H1 (cell line): ENCODE measurements around the gene SLAIN2. TPM values are rescaled to one million over a fixed set of nuclear protein-coding genes. Genes with fewer than 3 reads are reported as not detected.

Experiments
- CTCF ChIA-PET: fragments of 300-600 bp; sonication (Branson Sonifier 250); formaldehyde crosslinking; loops from one replicate; lab custom pipeline; 2021; ENCODE audit not compliant: partially characterized antibody; lab: Charles Lee
- POLR2A ChIA-PET: fragments of 300-600 bp; sonication (Branson Sonifier 250); formaldehyde crosslinking; loops from one replicate; lab custom pipeline; 2021; ENCODE audit warnings: inconsistent platforms; ENCODE audit not compliant: partially characterized antibody; lab: Charles Lee
- DNase-seq, 2 experiments: peaks; one replicate each; pipeline versions ENCODE4 v3.0.0 to v3.0.0-alpha.2; 2010 to 2022; ENCODE audit warnings: low spot score in 2 of 2, low read depth in 1 of 2, mixed read lengths in 1 of 2
- FAIRE-seq: peaks from 2 replicates; lab custom pipeline; 2011; peaks lifted over from hg19 to GRCh38; lab: Jason Lieb, UNC
- H2AFZ ChIP-seq: 2 replicates; pipeline ENCODE4 v1.8.1; 2012; ENCODE audit warnings: low read length, inconsistent platforms
- H2AK5ac ChIP-seq: 2 replicates; pipeline ENCODE4 v1.6.1; 2013; ENCODE audit warnings: low read depth, low read length
- H2BK120ac ChIP-seq: replicated peaks from 2 replicates; pipeline ENCODE3; 2013; ENCODE audit warnings: low read depth, low read length, inconsistent platforms
- H2BK12ac ChIP-seq: 2 replicates; pipeline ENCODE4 v1.6.1; 2013; ENCODE audit warnings: low read depth, low read length
- H2BK15ac ChIP-seq: 2 replicates; pipeline ENCODE4 v1.6.1; 2013; ENCODE audit warnings: low read length
- H2BK20ac ChIP-seq: 2 replicates; pipeline ENCODE4 v1.6.1; 2013; ENCODE audit warnings: low read length
- H2BK5ac ChIP-seq: 2 replicates; pipeline ENCODE4 v1.6.1; 2013; ENCODE audit warnings: low read depth, low read length
- H3K14ac ChIP-seq: 2 replicates; pipeline ENCODE4 v1.6.1; 2013; ENCODE audit warnings: inconsistent platforms; ENCODE audit not compliant: insufficient read length
- H3K18ac ChIP-seq: 2 replicates; pipeline ENCODE4 v1.6.1; 2013; ENCODE audit warnings: low read length; ENCODE audit errors: extremely low read depth
- H3K23ac ChIP-seq: 2 replicates; pipeline ENCODE4 v1.6.1; 2013; ENCODE audit warnings: inconsistent platforms; ENCODE audit not compliant: insufficient read length
- H3K23me2 ChIP-seq: 2 replicates; pipeline ENCODE4 v1.6.1; 2013; ENCODE audit warnings: low read depth, low read length
- H3K27ac ChIP-seq: 2 replicates; pipeline ENCODE4 v1.6.1; 2011; ENCODE audit warnings: low read depth, low read length, inconsistent platforms
- H3K27me3 ChIP-seq, 4 experiments: replicated peaks in 1 of 4; 1 replicate in 1 of 4; 2 replicates in 3 of 4; pipeline versions ENCODE4 v1.6.1 to v1.8.1; 2011 to 2013; ENCODE audit warnings: low read length in 3 of 4, mild to moderate bottlenecking in 3 of 4, inconsistent platforms in 2 of 4, mixed read lengths in 2 of 4, moderate library complexity in 1 of 4; ENCODE audit not compliant: control insufficient read depth in 3 of 4, insufficient read depth in 3 of 4; ENCODE audit errors: extremely low read depth in 1 of 4
- H3K36me3 ChIP-seq, 4 experiments: 2 replicates each; pipeline versions ENCODE4 v1.6.1 to v1.8.1; 2011 to 2013; ENCODE audit warnings: mild to moderate bottlenecking in 4 of 4, low read length in 3 of 4, moderate library complexity in 2 of 4, control low read depth in 1 of 4, inconsistent platforms in 1 of 4; ENCODE audit not compliant: insufficient read depth in 4 of 4, control insufficient read depth in 2 of 4
- H3K4ac ChIP-seq: replicated peaks from 2 replicates; pipeline ENCODE3; 2013; ENCODE audit warnings: low read length, low read depth, mixed read lengths, inconsistent platforms; ENCODE audit not compliant: insufficient read length
- H3K4me1 ChIP-seq, 4 experiments: replicated peaks in 1 of 4; 1 replicate in 1 of 4; 2 replicates in 3 of 4; pipeline versions ENCODE4 v1.6.1 to v1.8.1; 2011 to 2013; ENCODE audit warnings: low read length in 3 of 4, inconsistent platforms in 2 of 4, mixed read lengths in 1 of 4; ENCODE audit not compliant: insufficient read depth in 4 of 4, control insufficient read depth in 3 of 4
- H3K4me2 ChIP-seq, 2 experiments: 2 replicates each; pipeline versions ENCODE4 v1.6.1 to v1.8.1; 2011 to 2013; ENCODE audit warnings: low read depth in 2 of 2, low read length in 2 of 2, control low read depth in 1 of 2, inconsistent platforms in 1 of 2, mild to moderate bottlenecking in 1 of 2; ENCODE audit not compliant: insufficient read depth in 1 of 2
- H3K4me3 ChIP-seq, 4 experiments: fragments of 200-600, 300-600 bp in 1 of 4; sonication (generic), shearing (Covaris generic), sonication (Bioruptor Twin) in 1 of 4; 2 replicates each; pipeline versions ENCODE4 v1.5.1 to v1.8.1; 2011 to 2016; ENCODE audit warnings: low read length in 4 of 4, low read depth in 3 of 4, control low read depth in 2 of 4, inconsistent platforms in 2 of 4, mild to moderate bottlenecking in 2 of 4, mixed read lengths in 1 of 4, moderate library complexity in 1 of 4; ENCODE audit not compliant: insufficient read depth in 2 of 4; ENCODE audit errors: extremely low read depth in 1 of 4
- H3K56ac ChIP-seq: replicated peaks from 2 replicates; pipeline ENCODE3; 2013; ENCODE audit warnings: low read depth, mild to moderate bottlenecking, mixed read lengths, low read length, inconsistent platforms; ENCODE audit not compliant: insufficient read length
- H3K79me1 ChIP-seq: 2 replicates; pipeline ENCODE4 v1.6.1; 2013; ENCODE audit warnings: low read depth, low read length, control low read depth
- H3K79me2 ChIP-seq, 2 experiments: 2 replicates each; pipeline versions ENCODE4 v1.6.1 to v1.8.1; 2012 to 2013; ENCODE audit warnings: low read length in 2 of 2, mild to moderate bottlenecking in 2 of 2, inconsistent platforms in 1 of 2; ENCODE audit not compliant: insufficient read depth in 2 of 2, control insufficient read depth in 1 of 2
- H3K9ac ChIP-seq, 4 experiments: replicated peaks in 1 of 4; 1 replicate in 1 of 4; 2 replicates in 3 of 4; pipeline versions ENCODE4 v1.6.1 to v1.8.1; 2011 to 2013; ENCODE audit warnings: low read depth in 3 of 4, low read length in 3 of 4, control low read depth in 2 of 4, mild to moderate bottlenecking in 2 of 4, moderate library complexity in 2 of 4, inconsistent platforms in 1 of 4; ENCODE audit errors: extremely low read depth in 1 of 4
- H3K9me3 ChIP-seq, 2 experiments: 2 replicates each; pipeline versions ENCODE4 v1.6.1 to v1.8.1; 2012 to 2013; ENCODE audit warnings: mild to moderate bottlenecking in 2 of 2, moderate library complexity in 2 of 2, control low read depth in 1 of 2, inconsistent platforms in 1 of 2, low read depth in 1 of 2, low read length in 1 of 2, mixed read lengths in 1 of 2; ENCODE audit not compliant: insufficient read depth in 2 of 2
- H4K20me1 ChIP-seq, 2 experiments: replicated peaks in 1 of 2; 2 replicates each; pipeline versions ENCODE3 to v1.8.1; 2011 to 2013; ENCODE audit warnings: inconsistent platforms in 2 of 2, low read length in 2 of 2, mild to moderate bottlenecking in 1 of 2; ENCODE audit not compliant: insufficient read depth in 2 of 2, control insufficient read depth in 1 of 2
- H4K5ac ChIP-seq: 2 replicates; pipeline ENCODE4 v1.6.1; 2013; ENCODE audit warnings: low read length, low read depth, mixed read lengths, inconsistent platforms; ENCODE audit not compliant: insufficient read length
- H4K8ac ChIP-seq: 2 replicates; pipeline ENCODE4 v1.8.0; 2013; ENCODE audit warnings: mild to moderate bottlenecking, moderate library complexity, low read length, inconsistent platforms; ENCODE audit not compliant: insufficient read depth; ENCODE audit errors: extremely low read depth
- H4K91ac ChIP-seq: replicated peaks from 2 replicates; pipeline ENCODE3; 2013; ENCODE audit warnings: low read length, mixed read lengths, inconsistent platforms; ENCODE audit not compliant: insufficient read length
- RFX5 ChIP-seq: IDR thresholded peaks from 2 replicates; pipeline ENCODE4 v1.6.1; 2011; ENCODE audit warnings: low read depth, low read length, improper control_type of control experiment, borderline replicate concordance
- WGBS, 2 experiments: shearing (Covaris generic) in 1 of 2; methylation state at CpG; one replicate each; pipeline versions ENCODE4 v1.1.6 to v1.1.7; 2013 to 2015; ENCODE audit warnings: low lambda C conversion rate in 2 of 2, mixed read lengths in 2 of 2, inconsistent platforms in 1 of 2, low coverage in 1 of 2, missing lambda C conversion rate in 1 of 2; ENCODE audit not compliant: insufficient replicate concordance in 2 of 2, insufficient coverage in 1 of 2, insufficient read length in 1 of 2; ENCODE audit errors: extremely low coverage in 1 of 2, missing lambda C conversion rate in 1 of 2; 5-methylcytosine and 5-hydroxymethylcytosine counted together
- polyA plus RNA-seq, 7 experiments: library from polyadenylated mRNA; depleted of rRNA in 3 of 7; stranded (reverse) in 5 of 7; unstranded in 2 of 7; fragments of >200 nt in 5 of 7; fragments of 200-250 nt in 2 of 7; gene quantifications; 1 replicate in 5 of 7; 2 replicates in 1 of 7; 4 replicates in 1 of 7; pipeline versions ENCODE4 v1.2.1 to v1.2.3, GENCODE V29; 2011 to 2013; ENCODE audit warnings: missing spikeins in 2 of 7, mixed read lengths in 2 of 7
- total RNA-seq: library from RNA; stranded (reverse); fragmentation: NEBNext Ultra II Directional; extraction: Animal tissue kit (Norgen Biotek cat#: 25700); gene quantifications from 2 replicates; pipeline ENCODE4 v1.2.1, GENCODE V29; 2021
- TF ChIP-seq, protein P1 (sequence below), 3 experiments: IDR thresholded peaks; 1 replicate in 2 of 3; 2 replicates in 1 of 3; pipeline versions ENCODE4 v1.5.1 to v1.6.1; 2011; ENCODE audit warnings: low read length in 3 of 3, mild to moderate bottlenecking in 3 of 3, inconsistent platforms in 2 of 3, low read depth in 1 of 3, moderate library complexity in 1 of 3; ENCODE audit not compliant: insufficient read depth in 1 of 3; ENCODE audit errors: control extremely low read depth in 1 of 3
- TF ChIP-seq, protein P2 (sequence below): IDR thresholded peaks from 2 replicates; pipeline ENCODE4 v1.6.1; 2012; ENCODE audit warnings: inconsistent platforms

Gene SLAIN2
- total and polyA plus RNA-seq, 2 of the 8 experiments (the other 6 are each of a cell fraction or from before 2014, with no cell fraction given) = 8.2 to 40.0 TPM

DNA sequence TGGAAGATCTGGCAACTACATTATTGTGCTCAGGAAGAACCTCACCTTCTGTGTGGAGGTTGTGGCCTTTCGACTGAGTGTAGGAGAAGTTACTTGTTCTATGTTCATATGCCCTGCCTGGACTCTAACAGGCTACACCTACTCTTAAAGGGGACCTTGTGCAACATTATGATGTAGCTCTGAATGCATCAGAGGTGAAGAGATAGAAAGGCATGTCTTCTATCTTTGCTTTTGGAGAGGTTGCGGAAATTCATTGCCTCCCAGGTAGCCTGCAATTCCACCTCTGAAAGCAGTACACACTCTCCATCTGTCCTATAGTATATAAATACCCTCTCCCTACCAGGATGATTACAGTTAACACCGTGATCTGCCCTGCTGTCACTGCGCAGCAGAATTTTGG, 7.1 kb upstream of the SLAIN2 start:
- no peak overlapping the region for H2BK120ac ChIP-seq
- H3K18ac ChIP-seq = no peak overlapping the region
- no peak overlapping the region for H4K8ac ChIP-seq
- 94% methylated on average over 4 of the region's 4 CpGs; no CpG with 5 or more reads in 1 of the 2 experiments for WGBS, 2 experiments
- ChIA-PET POLR2A (no interaction called here), CTCF (interaction anchor here (1.1 kb wide), 1 partner anchor 112 kb away, joined by 3 read pairs; no protein-coding TSS in a partner anchor)
- no peak overlapping the region for H2BK15ac ChIP-seq
- H3K23ac ChIP-seq = no peak overlapping the region
- no peaks in the 10 kb centered on the region for H3K23me2 ChIP-seq
- no peaks in the 10 kb centered on the region for H3K79me1 ChIP-seq
- no peaks in the 10 kb centered on the region for H3K79me2 ChIP-seq
- H3K36me3 ChIP-seq = no peaks in the 10 kb centered on the region
- no peak for FAIRE-seq
- H3K9me3 ChIP-seq = no peaks in the 10 kb centered on the region
- H3K4ac ChIP-seq = no peak overlapping the region
- no peak overlapping the region for H3K4me2 ChIP-seq
- H2BK12ac ChIP-seq = no peak overlapping the region
- no peak overlapping the region for H2BK20ac ChIP-seq
- H2AK5ac ChIP-seq = no peak overlapping the region
- no peak overlapping the region for H4K91ac ChIP-seq
- no peaks in the 10 kb centered on the region for H4K20me1 ChIP-seq
- no peak overlapping the region for H2AFZ ChIP-seq
- no peak overlapping the region for H4K5ac ChIP-seq
- DNase-seq = no peak
- no peak overlapping the region for H3K4me3 ChIP-seq
- no peaks in the 10 kb centered on the region for H3K4me1 ChIP-seq
- no peak overlapping the region for H3K9ac ChIP-seq
- no peak overlapping the region for H3K56ac ChIP-seq
- H3K27ac ChIP-seq = no peak overlapping the region
- H3K27me3 ChIP-seq = no peaks in the 10 kb centered on the region
- H3K14ac ChIP-seq = no peak overlapping the region
- no peak overlapping the region for H2BK5ac ChIP-seq
- TF ChIP-seq, protein P1, sequence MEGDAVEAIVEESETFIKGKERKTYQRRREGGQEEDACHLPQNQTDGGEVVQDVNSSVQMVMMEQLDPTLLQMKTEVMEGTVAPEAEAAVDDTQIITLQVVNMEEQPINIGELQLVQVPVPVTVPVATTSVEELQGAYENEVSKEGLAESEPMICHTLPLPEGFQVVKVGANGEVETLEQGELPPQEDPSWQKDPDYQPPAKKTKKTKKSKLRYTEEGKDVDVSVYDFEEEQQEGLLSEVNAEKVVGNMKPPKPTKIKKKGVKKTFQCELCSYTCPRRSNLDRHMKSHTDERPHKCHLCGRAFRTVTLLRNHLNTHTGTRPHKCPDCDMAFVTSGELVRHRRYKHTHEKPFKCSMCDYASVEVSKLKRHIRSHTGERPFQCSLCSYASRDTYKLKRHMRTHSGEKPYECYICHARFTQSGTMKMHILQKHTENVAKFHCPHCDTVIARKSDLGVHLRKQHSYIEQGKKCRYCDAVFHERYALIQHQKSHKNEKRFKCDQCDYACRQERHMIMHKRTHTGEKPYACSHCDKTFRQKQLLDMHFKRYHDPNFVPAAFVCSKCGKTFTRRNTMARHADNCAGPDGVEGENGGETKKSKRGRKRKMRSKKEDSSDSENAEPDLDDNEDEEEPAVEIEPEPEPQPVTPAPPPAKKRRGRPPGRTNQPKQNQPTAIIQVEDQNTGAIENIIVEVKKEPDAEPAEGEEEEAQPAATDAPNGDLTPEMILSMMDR (IDR thresholded peaks at IDR 0.05; ENCODE audit: control extremely low read depth in 1 of 3, insufficient read depth in 1 of 3, low read depth in 1 of 3, low read length in 3 of 3) = no peak
- no peak for TF ChIP-seq RFX5
- TF ChIP-seq, protein P2, sequence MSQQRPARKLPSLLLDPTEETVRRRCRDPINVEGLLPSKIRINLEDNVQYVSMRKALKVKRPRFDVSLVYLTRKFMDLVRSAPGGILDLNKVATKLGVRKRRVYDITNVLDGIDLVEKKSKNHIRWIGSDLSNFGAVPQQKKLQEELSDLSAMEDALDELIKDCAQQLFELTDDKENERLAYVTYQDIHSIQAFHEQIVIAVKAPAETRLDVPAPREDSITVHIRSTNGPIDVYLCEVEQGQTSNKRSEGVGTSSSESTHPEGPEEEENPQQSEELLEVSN = no peak
